Aorta (tissue), 5 donors: ENCODE results near the gene LBR. TPM values are rescaled to one million over a fixed set of nuclear protein-coding genes. Genes with fewer than 3 reads are reported as not detected.

Experiments used
- ATAC-seq: fragments of 200-7000 bp; cut with Tn5 transposase; one replicate; pipeline ENCODE4 v1.9.1; 2022; ENCODE audit warnings: moderate library complexity; ENCODE audit not compliant: low FRiP score
- DNase-seq, 2 donors: peaks; one replicate each; pipeline ENCODE4 v3.0.0-alpha.2; 2020
- H3K27ac ChIP-seq, 2 donors: one replicate each; pipeline ENCODE4 v1.5.1; 2013; ENCODE audit warnings: low read length in 2 of 2, mild to moderate bottlenecking in 2 of 2, moderate library complexity in 2 of 2, control low read depth in 1 of 2, inconsistent platforms in 1 of 2, low read depth in 1 of 2
- H3K27me3 ChIP-seq, 2 donors: one replicate each; pipeline ENCODE4 v1.6.1; 2013; ENCODE audit warnings: control low read depth in 1 of 2, low read length in 1 of 2, mild to moderate bottlenecking in 1 of 2, moderate library complexity in 1 of 2; ENCODE audit not compliant: insufficient read depth in 2 of 2, control insufficient read depth in 1 of 2
- H3K36me3 ChIP-seq, 2 donors: one replicate each; pipeline ENCODE4 v1.6.1; 2013; ENCODE audit warnings: control low read depth in 1 of 2, low read length in 1 of 2, mild to moderate bottlenecking in 1 of 2; ENCODE audit not compliant: insufficient read depth in 2 of 2, control insufficient read depth in 1 of 2
- H3K4me1 ChIP-seq, 2 donors: one replicate each; pipeline ENCODE4 v1.6.1; 2013; ENCODE audit warnings: low read length in 2 of 2, control low read depth in 1 of 2, mild to moderate bottlenecking in 1 of 2, moderate library complexity in 1 of 2; ENCODE audit not compliant: insufficient read depth in 2 of 2, control insufficient read depth in 1 of 2
- H3K4me3 ChIP-seq, 2 donors: one replicate each; pipeline ENCODE4 v1.5.1; 2013; ENCODE audit warnings: low read length in 2 of 2, control low read depth in 1 of 2, mild to moderate bottlenecking in 1 of 2
- H3K9me3 ChIP-seq: one replicate; pipeline ENCODE4 v1.6.1; 2013; ENCODE audit warnings: mild to moderate bottlenecking, low read length; ENCODE audit not compliant: control insufficient read depth
- WGBS, 2 donors: extraction: QIAGEN DNeasy Blood & Tissue Kit; methylation state at CpG; one replicate each; pipeline ENCODE4 v1.1.7; 2013; 5-methylcytosine and 5-hydroxymethylcytosine counted together
- intact Hi-C, 2 donors: fragments of 100-400 bp; cut with DNase I; formaldehyde crosslinking; loops; one replicate each; pipeline versions ENCODE4 v1.14.2 to v1.15.0; 2022
- polyA plus RNA-seq, 2 donors: library from polyadenylated mRNA; stranded (reverse); fragments of 200-250 nt; gene quantifications; one replicate each; pipeline ENCODE4 v1.2.3, GENCODE V29; 2013
- total RNA-seq, 2 donors: library from RNA; stranded (reverse); fragmentation: NEBNext Ultra II Directional; extraction: Animal tissue kit (Norgen Biotek cat#: 25700); gene quantifications; one replicate each; pipeline ENCODE4 v1.2.1, GENCODE V29; 2021
- donor health status: healthy with polysubstance abuse.
- donor health status: Bipolar disorder and iron deficiency.
- donor health status: DM: no; HTN: no; CAD: no.
- donor health status: DM: no; HTN: no; CAD: no.
- donor health status: DM: yes; HTN: yes; CAD: no.

LBR gene
- total and polyA plus RNA-seq, 4 donors, result 8.5 to 48.4 (median 29.2) TPM

- Histone ChIP-seq H3K4me3 (no peak overlapping the region), H3K27ac (no peak overlapping the region), H3K27me3 (no peaks in the 10 kb centered on the region), H3K9me3 (no peaks in the 10 kb centered on the region), H3K36me3 (peaks cover 2 to 3% of the 10 kb centered on the region in 2 donors), H3K4me1 (no peaks in the 10 kb centered on the region)
- ATAC-seq (no peak), DNase-seq (no peak)
- intact Hi-C loops, result no loop called here
- WGBS, 2 donors, result 85 to 86% methylated on average over 14 of the region's 14 CpGs
Measured at GRCh38 chr1:225422031-225422605, 5.7 kb downstream of the LBR start.

GRCh38 chr1:225418598-225418997 is 9.2 kb downstream of the LBR start:
- H3K36me3 ChIP-seq, result peaks cover 2 to 5% of the 10 kb centered on the region in 2 donors
- no peak for DNase-seq
- 90 to 91% methylated on average over 4 of the region's 4 CpGs for WGBS, 2 donors
- no peak overlapping the region for H3K4me3 ChIP-seq
- ATAC-seq, result no peak
- no peaks in the 10 kb centered on the region for H3K27me3 ChIP-seq
- H3K4me1 ChIP-seq, result no peaks in the 10 kb centered on the region
- intact Hi-C loops, result no loop called here
- no peak overlapping the region for H3K27ac ChIP-seq
- no peaks in the 10 kb centered on the region for H3K9me3 ChIP-seq

GRCh38 chr1:225418059-225418458 is 9.8 kb downstream of the LBR start:
- intact Hi-C loops, result no loop called here
- Histone ChIP-seq H3K9me3 (no peaks in the 10 kb centered on the region), H3K4me3 (no peak overlapping the region), H3K27me3 (no peaks in the 10 kb centered on the region), H3K4me1 (no peaks in the 10 kb centered on the region), H3K36me3 (peaks cover 2 to 5% of the 10 kb centered on the region in 2 donors), H3K27ac (no peak overlapping the region)
- no peak for DNase-seq
- ATAC-seq, result no peak
- 91 to 100% methylated on average over 2 of the region's 2 CpGs for WGBS, 2 donors

- 84 to 90% methylated on average over 11 of the region's 11 CpGs for WGBS, 2 donors
- no peaks in the 10 kb centered on the region for H3K4me1 ChIP-seq
- H3K27ac ChIP-seq, result no peak overlapping the region
- no peak for DNase-seq
- no peaks in the 10 kb centered on the region for H3K9me3 ChIP-seq
- intact Hi-C loops, result no loop called here
- no peaks in the 10 kb centered on the region for H3K27me3 ChIP-seq
- H3K36me3 ChIP-seq, result peaks cover 2 to 6% of the 10 kb centered on the region in 2 donors
- no peak overlapping the region for H3K4me3 ChIP-seq
- ATAC-seq, result no peak
Measured at GRCh38 chr1:225415967-225416745, 11.7 kb downstream of the LBR start.

DNA sequence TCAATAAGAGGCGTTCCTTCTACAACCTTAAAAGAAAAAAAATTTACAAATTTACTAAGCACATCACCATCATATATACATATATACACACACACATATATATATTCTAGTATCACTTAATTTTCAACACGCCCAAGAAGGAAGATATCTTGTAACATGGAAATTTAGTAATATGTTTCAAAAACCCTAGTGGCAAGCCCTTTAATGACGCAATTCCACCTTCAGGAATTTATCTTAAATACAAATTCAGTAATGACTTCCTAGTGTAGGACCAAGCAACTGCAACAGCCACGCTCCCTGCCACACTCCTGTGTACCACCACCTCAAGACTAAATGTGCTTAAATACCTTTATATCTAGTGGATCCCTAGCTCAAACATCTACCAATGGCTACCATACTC is 12.5 kb downstream of the LBR start:
- H3K4me1 ChIP-seq, result no peaks in the 10 kb centered on the region
- intact Hi-C loops, result no loop called here
- H3K27ac ChIP-seq, result no peak overlapping the region
- H3K9me3 ChIP-seq, result no peaks in the 10 kb centered on the region
- WGBS, 2 donors, result 95 to 96% methylated on average over 4 of the region's 4 CpGs
- DNase-seq (no peak), ATAC-seq (no peak)
- no peak overlapping the region for H3K4me3 ChIP-seq
- peaks cover 2 to 6% of the 10 kb centered on the region in 2 donors for H3K36me3 ChIP-seq
- no peaks in the 10 kb centered on the region for H3K27me3 ChIP-seq

DNA sequence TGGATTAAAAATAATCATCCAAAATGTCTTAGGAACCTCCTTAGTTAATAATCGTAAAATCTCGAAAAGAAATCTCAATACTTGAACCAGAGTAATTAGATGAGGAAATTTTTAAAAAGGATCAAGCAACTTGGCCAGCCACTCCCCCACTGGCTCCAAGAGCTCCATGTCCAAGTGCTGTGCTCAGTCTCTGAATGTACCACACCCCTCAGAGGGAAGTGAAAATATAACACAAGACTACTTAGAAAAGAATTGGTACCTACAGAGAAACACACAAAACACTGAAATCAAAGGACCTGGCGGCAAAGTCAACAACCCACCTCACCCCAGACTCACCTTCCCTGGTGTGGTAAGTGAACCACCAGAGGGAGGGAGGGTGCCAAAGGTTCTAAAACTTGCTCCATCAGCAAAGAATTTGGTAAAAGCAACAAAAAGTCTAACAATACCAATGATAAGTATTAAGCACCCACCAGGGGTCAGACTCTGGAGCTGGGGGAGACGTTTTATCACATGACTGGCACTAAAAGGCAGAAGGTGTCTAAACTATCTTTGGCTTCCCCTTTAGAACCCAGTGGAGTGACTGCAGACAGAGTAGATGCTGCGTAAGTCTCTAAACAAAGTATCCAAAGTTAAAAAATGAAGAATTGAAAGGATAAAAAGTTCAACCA is 14.0 kb downstream of the LBR start:
- Histone ChIP-seq H3K27me3 (no peaks in the 10 kb centered on the region), H3K4me3 (no peak overlapping the region), H3K9me3 (no peaks in the 10 kb centered on the region), H3K4me1 (no peaks in the 10 kb centered on the region), H3K27ac (no peak overlapping the region), H3K36me3 (peaks cover under 1 to 7% of the 10 kb centered on the region in 2 donors)
- DNase-seq, result no peak
- intact Hi-C loops, result no loop called here
- 90% methylated on average over 5 of the region's 5 CpGs for WGBS, 2 donors
- no peak for ATAC-seq

DNA sequence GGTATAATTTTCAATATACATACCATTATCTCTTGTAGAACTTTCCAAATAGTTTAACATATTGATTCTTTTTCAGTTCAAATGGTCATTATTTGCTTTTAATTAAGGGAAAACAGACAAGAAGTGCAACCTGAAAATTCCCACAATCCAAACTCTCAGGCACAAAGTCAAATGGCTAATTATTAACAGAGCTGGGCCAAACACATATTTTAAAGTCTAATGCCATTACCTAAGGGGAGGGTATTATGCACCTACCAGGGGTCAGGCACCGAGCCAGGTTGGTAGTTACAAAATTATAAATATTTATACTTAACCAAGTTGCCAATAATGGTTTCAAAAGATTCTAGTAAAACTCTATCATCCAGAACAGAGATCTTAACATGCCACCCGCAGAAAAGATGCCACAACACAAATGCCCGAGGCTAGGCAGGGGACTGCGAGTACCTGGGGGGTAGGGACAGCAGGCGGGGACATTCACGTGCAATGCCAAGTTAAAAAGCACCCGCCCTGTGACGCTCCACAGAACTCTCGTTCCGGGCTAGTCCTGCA is 15.0 kb downstream of the LBR start:
- intact Hi-C loops, result no loop called here
- H3K4me3 ChIP-seq, result no peak overlapping the region
- DNase-seq, result no peak
- 87 to 91% methylated on average over 10 of the region's 10 CpGs for WGBS, 2 donors
- no peak overlapping the region for H3K27ac ChIP-seq
- no peaks in the 10 kb centered on the region for H3K4me1 ChIP-seq
- peaks cover 0 to 7% of the 10 kb centered on the region in 2 donors for H3K36me3 ChIP-seq
- no peak for ATAC-seq
- H3K9me3 ChIP-seq, result no peaks in the 10 kb centered on the region
- no peaks in the 10 kb centered on the region for H3K27me3 ChIP-seq

GRCh38 chr1:225412321-225412720 is 15.5 kb downstream of the LBR start:
- Histone ChIP-seq H3K9me3 (no peaks in the 10 kb centered on the region), H3K27me3 (no peaks in the 10 kb centered on the region), H3K27ac (no peak overlapping the region), H3K4me3 (no peak overlapping the region), H3K36me3 (peaks cover 0 to 7% of the 10 kb centered on the region in 2 donors), H3K4me1 (no peaks in the 10 kb centered on the region)
- WGBS, 2 donors, result 91 to 92% methylated on average over 10 of the region's 10 CpGs
- no peak for ATAC-seq
- intact Hi-C loops, result no loop called here
- no peak for DNase-seq
